Calu3 (cell line): ENCODE results near the gene CRACDL. TPM values are rescaled to one million over a fixed set of nuclear protein-coding genes. Genes with fewer than 3 reads are reported as not detected.
A peak's percentile ranks its signal among the peaks of the same experiment; 100 is the strongest.

Experiments
- BruUV-seq: library from RNA; stranded (reverse); fragments of 400-500 nt; replicated peaks from 2 replicates; lab custom pipeline; 2021; lab: Mats Ljungman, UMichigan
- CTCF ChIA-PET: fragments of 300-600 bp; sonication (Branson Sonifier 250); formaldehyde crosslinking; loops from one replicate; lab custom pipeline; 2022; ENCODE audit warnings: antibody characterized with exemption; lab: Charles Lee
- DNase-seq: peaks from one replicate; pipeline ENCODE4 v3.0.0; 2022
- H3K27ac Mint-ChIP-seq: one replicate; pipeline ENCODE4 v1.8.0; 2022; ENCODE audit warnings: mixed read lengths; ENCODE audit not compliant: unreplicated experiment
- H3K27me3 Mint-ChIP-seq: one replicate; pipeline ENCODE4 v1.8.0; 2022; ENCODE audit warnings: mixed read lengths; ENCODE audit not compliant: unreplicated experiment
- H3K36me3 Mint-ChIP-seq: one replicate; pipeline ENCODE4 v1.8.0; 2022; ENCODE audit warnings: mild to moderate bottlenecking, moderate library complexity, mixed read lengths; ENCODE audit not compliant: insufficient read depth, unreplicated experiment
- H3K4me1 Mint-ChIP-seq: one replicate; pipeline ENCODE4 v1.8.0; 2022; ENCODE audit warnings: mild to moderate bottlenecking, low read depth, mixed read lengths; ENCODE audit not compliant: unreplicated experiment
- H3K4me3 Mint-ChIP-seq: one replicate; pipeline ENCODE4 v1.8.0; 2022; ENCODE audit warnings: mild to moderate bottlenecking, low read depth, moderate library complexity, mixed read lengths; ENCODE audit not compliant: unreplicated experiment
- H3K9me3 Mint-ChIP-seq: one replicate; pipeline ENCODE4 v1.8.0; 2022; ENCODE audit warnings: low read depth, mixed read lengths; ENCODE audit not compliant: unreplicated experiment
- intact Hi-C: fragments of 100-400 bp; cut with micrococcal nuclease; formaldehyde crosslinking; loops from one replicate; pipeline ENCODE4 v1.10.0; 2022; ENCODE audit not compliant: unreplicated experiment
- total RNA-seq: library from RNA; stranded (reverse); gene quantifications from 2 replicates; pipeline ENCODE4 v1.2.3, GENCODE V29; 2022
- TF ChIP-seq, protein P1 (sequence below): fragments of 200-600 bp; IDR thresholded peaks from one replicate; pipeline ENCODE4 v1.8.0; 2022; ENCODE audit warnings: antibody characterized with exemption; ENCODE audit not compliant: unreplicated experiment

CRACDL gene
- total RNA-seq, 1 experiment from 2014 or later = 16.2 TPM

- peak overlapping the region; percentile 89 for H3K4me3 Mint-ChIP-seq
- CTCF ChIA-PET = interaction anchor here (1.0 to 1.9 kb wide), 5 partner anchors 13 to 222 kb away, joined by 3 to 5 read pairs (median 3); no protein-coding TSS in a partner anchor
Measured at GRCh38 chr2:98868548-98869271, 67.3 kb downstream of the CRACDL start.

DNA sequence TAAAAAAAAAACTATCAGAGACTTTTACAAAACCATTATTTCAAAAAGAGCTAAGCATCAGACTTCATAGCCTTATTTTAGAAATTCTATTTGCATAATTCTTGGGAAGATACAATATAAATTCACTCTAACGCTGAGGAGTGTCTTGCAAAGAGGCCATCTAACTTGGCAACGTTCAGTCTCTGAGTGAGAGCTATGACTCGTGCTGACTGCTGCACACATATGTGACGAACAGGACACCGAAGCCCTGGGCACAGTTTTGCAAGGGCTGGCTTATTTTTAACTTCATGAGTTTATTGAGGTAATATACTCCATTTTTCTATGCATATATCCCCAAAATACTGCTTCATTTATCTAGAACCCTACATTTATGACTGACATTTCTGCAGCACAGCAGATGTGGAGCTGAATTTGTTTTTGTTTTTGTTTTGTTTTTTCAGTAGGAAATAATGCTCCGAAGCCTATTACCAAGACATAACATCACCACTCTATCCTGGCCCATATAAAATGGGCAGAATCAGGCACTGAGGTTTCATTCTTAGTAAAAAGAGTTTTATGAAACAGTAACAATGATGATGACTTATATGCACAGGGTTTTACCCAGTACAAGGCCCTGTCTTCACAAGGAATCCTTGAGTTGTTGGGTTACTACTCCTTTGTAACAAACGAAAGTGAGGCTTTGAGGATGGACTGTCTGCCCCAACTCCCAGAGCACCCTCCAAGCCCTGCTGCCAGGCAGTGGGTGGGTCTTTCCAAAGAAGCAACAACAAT is 68.3 kb downstream of the CRACDL start:
- no peaks in the 10 kb centered on the region for H3K9me3 Mint-ChIP-seq
- CTCF ChIA-PET = no interaction called here
- H3K27ac Mint-ChIP-seq = peak overlapping the region; percentile 99
- DNase-seq = no peak
- peaks cover 44% of the 10 kb centered on the region for H3K4me1 Mint-ChIP-seq
- BruUV-seq = no TSS peak
- TF ChIP-seq, protein P1, sequence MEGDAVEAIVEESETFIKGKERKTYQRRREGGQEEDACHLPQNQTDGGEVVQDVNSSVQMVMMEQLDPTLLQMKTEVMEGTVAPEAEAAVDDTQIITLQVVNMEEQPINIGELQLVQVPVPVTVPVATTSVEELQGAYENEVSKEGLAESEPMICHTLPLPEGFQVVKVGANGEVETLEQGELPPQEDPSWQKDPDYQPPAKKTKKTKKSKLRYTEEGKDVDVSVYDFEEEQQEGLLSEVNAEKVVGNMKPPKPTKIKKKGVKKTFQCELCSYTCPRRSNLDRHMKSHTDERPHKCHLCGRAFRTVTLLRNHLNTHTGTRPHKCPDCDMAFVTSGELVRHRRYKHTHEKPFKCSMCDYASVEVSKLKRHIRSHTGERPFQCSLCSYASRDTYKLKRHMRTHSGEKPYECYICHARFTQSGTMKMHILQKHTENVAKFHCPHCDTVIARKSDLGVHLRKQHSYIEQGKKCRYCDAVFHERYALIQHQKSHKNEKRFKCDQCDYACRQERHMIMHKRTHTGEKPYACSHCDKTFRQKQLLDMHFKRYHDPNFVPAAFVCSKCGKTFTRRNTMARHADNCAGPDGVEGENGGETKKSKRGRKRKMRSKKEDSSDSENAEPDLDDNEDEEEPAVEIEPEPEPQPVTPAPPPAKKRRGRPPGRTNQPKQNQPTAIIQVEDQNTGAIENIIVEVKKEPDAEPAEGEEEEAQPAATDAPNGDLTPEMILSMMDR = no peak
- intact Hi-C loops = loop anchor here (5.0 kb wide), 1 partner anchor 40 kb away; no protein-coding TSS in a partner anchor
- H3K36me3 Mint-ChIP-seq = peaks cover 33% of the 10 kb centered on the region
- H3K4me3 Mint-ChIP-seq = peak overlapping the region; percentile 89
- H3K27me3 Mint-ChIP-seq = no peaks in the 10 kb centered on the region

More at GRCh38 chr2:98868548-98869271, 67.3 kb downstream of the CRACDL start:
- H3K27me3 Mint-ChIP-seq = no peaks in the 10 kb centered on the region
- TF ChIP-seq, protein P1 = no peak
- peak overlapping the region; percentile 99 for H3K27ac Mint-ChIP-seq
- no peak for DNase-seq
- H3K9me3 Mint-ChIP-seq = no peaks in the 10 kb centered on the region
- peaks cover 33% of the 10 kb centered on the region for H3K36me3 Mint-ChIP-seq
- BruUV-seq = no TSS peak
- peaks cover 44% of the 10 kb centered on the region for H3K4me1 Mint-ChIP-seq
- intact Hi-C loops = loop anchor here (5.0 kb wide), 1 partner anchor 39 kb away; no protein-coding TSS in a partner anchor

GRCh38 chr2:98866033-98866432 is 70.0 kb downstream of the CRACDL start:
- Mint-ChIP-seq H3K36me3 (peaks cover 33% of the 10 kb centered on the region), H3K27ac (peak overlapping the region; percentile 57), H3K27me3 (no peaks in the 10 kb centered on the region), H3K4me1 (peaks cover 44% of the 10 kb centered on the region), H3K4me3 (peak overlapping the region; percentile 56), H3K9me3 (peaks cover 3% of the 10 kb centered on the region)
- CTCF ChIA-PET = interaction anchor here (0.6 to 0.7 kb wide), 2 partner anchors 231 to 1422 kb away, joined by 3 to 4 read pairs; no protein-coding TSS in a partner anchor
- DNase-seq = no peak
- intact Hi-C loops = loop anchor here (5.0 kb wide), 1 partner anchor 41 kb away; no protein-coding TSS in a partner anchor
- no TSS peak for BruUV-seq
- TF ChIP-seq, protein P1 = no peak

DNA sequence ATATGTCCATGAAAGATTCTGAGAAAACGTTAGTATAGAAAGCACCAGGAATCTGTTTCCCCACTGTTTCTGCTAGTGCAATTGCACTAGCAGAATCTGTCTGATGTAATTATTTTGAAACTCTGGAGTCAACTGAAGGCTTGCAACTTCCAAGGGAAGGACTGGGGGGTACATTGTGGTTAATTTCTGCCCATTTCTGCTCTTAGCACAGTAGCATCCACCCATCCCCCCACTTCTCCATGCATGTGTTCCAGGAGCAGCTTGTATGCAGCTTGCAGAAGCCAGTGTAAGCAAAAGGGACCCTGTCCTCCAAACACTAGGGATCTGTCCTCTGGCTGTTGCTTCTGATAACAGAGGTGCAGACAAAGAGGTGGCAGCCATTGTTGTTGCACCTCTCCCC is 74.4 kb downstream of the CRACDL start:
- TF ChIP-seq, protein P1 = no peak
- no peak for DNase-seq
- Mint-ChIP-seq H3K4me1 (peaks cover 22% of the 10 kb centered on the region), H3K27me3 (no peaks in the 10 kb centered on the region), H3K9me3 (peaks cover 3% of the 10 kb centered on the region), H3K27ac (no peak overlapping the region), H3K4me3 (no peak overlapping the region), H3K36me3 (peaks cover 9% of the 10 kb centered on the region)
- BruUV-seq = no TSS peak
- CTCF ChIA-PET = no interaction called here
- intact Hi-C loops = no loop called here
